Osteoblast (primary cell): Measurements from ENCODE around the gene PNKD. TPM values are rescaled to one million over a fixed set of nuclear protein-coding genes. Genes with fewer than 3 reads are reported as not detected.

ENCODE experiments used
- DNase-seq: peaks from one replicate; pipeline ENCODE4 v3.0.0; 2011; ENCODE audit warnings: low spot score, mixed read lengths; ENCODE audit not compliant: insufficient read length; ENCODE audit errors: missing footprints
- H2AFZ ChIP-seq: 2 replicates; pipeline ENCODE4 v1.6.0; 2011; ENCODE audit warnings: mild to moderate bottlenecking, low read length
- H3K27ac ChIP-seq: 2 replicates; pipeline ENCODE4 v1.5.1; 2011; ENCODE audit warnings: mild to moderate bottlenecking, low read depth, low read length, moderate library complexity
- H3K27me3 ChIP-seq: 2 replicates; pipeline ENCODE4 v1.6.0; 2012; ENCODE audit warnings: mild to moderate bottlenecking, control low read depth, inconsistent platforms, low read length, moderate library complexity; ENCODE audit not compliant: insufficient read depth
- H3K36me3 ChIP-seq: 2 replicates; pipeline ENCODE4 v1.5.1; 2011; ENCODE audit warnings: mild to moderate bottlenecking, low read length, control low read depth, moderate library complexity; ENCODE audit not compliant: insufficient read depth
- H3K4me1 ChIP-seq: 2 replicates; pipeline ENCODE4 v1.5.1; 2011; ENCODE audit warnings: mild to moderate bottlenecking, low read length, control low read depth, moderate library complexity; ENCODE audit not compliant: insufficient read depth
- H3K4me2 ChIP-seq: 2 replicates; pipeline ENCODE4 v1.6.0; 2011; ENCODE audit warnings: mild to moderate bottlenecking, low read length; ENCODE audit not compliant: insufficient read depth
- H3K4me3 ChIP-seq: fragments of 200-600 bp; sonication (generic); 3 replicates; pipeline ENCODE4 v1.5.1; 2012; ENCODE audit warnings: mild to moderate bottlenecking, low read length, inconsistent platforms; ENCODE audit not compliant: insufficient read depth
- H3K79me2 ChIP-seq: 2 replicates; pipeline ENCODE4 v1.6.0; 2012; ENCODE audit warnings: mild to moderate bottlenecking, low read length, control low read depth, inconsistent platforms; ENCODE audit not compliant: insufficient read depth
- H3K9me3 ChIP-seq: 2 replicates; pipeline ENCODE4 v1.5.1; 2011; ENCODE audit warnings: low read depth, low read length, control low read depth
- H4K20me1 ChIP-seq: 2 replicates; pipeline ENCODE4 v1.6.0; 2012; ENCODE audit warnings: mild to moderate bottlenecking, low read length, control low read depth; ENCODE audit not compliant: insufficient read depth
- CTCF ChIP-seq: IDR thresholded peaks from 2 replicates; pipeline ENCODE4 v1.5.1; 2011; ENCODE audit warnings: mild to moderate bottlenecking, low read depth, low read length, moderate library complexity; ENCODE audit errors: extremely low read depth
- total RNA-seq: library from RNA; depleted of rRNA; stranded (reverse); fragments of >200 nt; gene quantifications from 2 replicates; pipeline ENCODE4 v1.2.3, GENCODE V29; 2012

The PNKD gene
- total RNA-seq, 1 donor = 23.2 TPM

GRCh38 chr2:218298314-218298875, 28.1 kb downstream of the PNKD start:
- Histone ChIP-seq H3K36me3 (no peaks in the 10 kb centered on the region), H3K9me3 (no peaks in the 10 kb centered on the region), H3K4me2 (peak overlapping the region; percentile 7), H3K4me1 (peaks cover 6% of the 10 kb centered on the region), H3K79me2 (no peaks in the 10 kb centered on the region), H4K20me1 (no peaks in the 10 kb centered on the region), H2AFZ (peak overlapping the region; percentile 12), H3K27me3 (no peaks in the 10 kb centered on the region), H3K4me3 (no peak overlapping the region), H3K27ac (no peak overlapping the region)
- TF ChIP-seq CTCF = no peak
- DNase-seq = peak; percentile 64

- no peak overlapping the region for H3K4me3 ChIP-seq
Observed at GRCh38 chr2:218300141-218300540, 29.8 kb downstream of the PNKD start.

GRCh38 chr2:218301176-218301819, 31.0 kb downstream of the PNKD start:
- peak; percentile 95 for TF ChIP-seq CTCF
- H4K20me1 ChIP-seq = no peaks in the 10 kb centered on the region
- no peaks in the 10 kb centered on the region for H3K36me3 ChIP-seq
- no peak overlapping the region for H3K4me3 ChIP-seq
- no peaks in the 10 kb centered on the region for H3K79me2 ChIP-seq
- H3K27ac ChIP-seq = no peak overlapping the region
- DNase-seq = peak; percentile 81
- H3K27me3 ChIP-seq = no peaks in the 10 kb centered on the region
- H3K9me3 ChIP-seq = no peaks in the 10 kb centered on the region
- H3K4me1 ChIP-seq = peaks cover 6% of the 10 kb centered on the region
- H2AFZ ChIP-seq = no peak overlapping the region
- no peak overlapping the region for H3K4me2 ChIP-seq

More at GRCh38 chr2:218300141-218300540, 29.8 kb downstream of the PNKD start:
- Histone ChIP-seq H2AFZ (no peak overlapping the region), H3K9me3 (no peaks in the 10 kb centered on the region), H3K27ac (no peak overlapping the region), H3K79me2 (no peaks in the 10 kb centered on the region), H3K27me3 (no peaks in the 10 kb centered on the region), H3K4me1 (peaks cover 6% of the 10 kb centered on the region), H3K4me2 (no peak overlapping the region), H3K36me3 (no peaks in the 10 kb centered on the region), H4K20me1 (no peaks in the 10 kb centered on the region)
- no peak for DNase-seq
- TF ChIP-seq CTCF = no peak

- DNase-seq = no peak
- H3K4me1 ChIP-seq = no peaks in the 10 kb centered on the region
- no peak overlapping the region for H2AFZ ChIP-seq
- no peaks in the 10 kb centered on the region for H3K9me3 ChIP-seq
- no peaks in the 10 kb centered on the region for H3K36me3 ChIP-seq
- no peak overlapping the region for H3K4me2 ChIP-seq
- H3K79me2 ChIP-seq = no peaks in the 10 kb centered on the region
- TF ChIP-seq CTCF = no peak
- H4K20me1 ChIP-seq = no peaks in the 10 kb centered on the region
- no peak overlapping the region for H3K4me3 ChIP-seq
- no peak overlapping the region for H3K27ac ChIP-seq
- no peaks in the 10 kb centered on the region for H3K27me3 ChIP-seq
Observed at GRCh38 chr2:218305383-218305782, 35.1 kb downstream of the PNKD start.
